HEK293 (cell line): ENCODE measurements around the gene DCUN1D2.

Source experiments
- CTCF ChIA-PET: fragments of 350-600 bp; formaldehyde crosslinking; extraction: SDS; loops from one replicate; lab custom pipeline; 2021; ENCODE audit warnings: antibody characterized with exemption; lab: Yijun Ruan, JAX
- POLR2A ChIA-PET: fragments of 300-600 bp; formaldehyde crosslinking; extraction: SDS; loops from one replicate; lab custom pipeline; 2020; ENCODE audit warnings: antibody characterized with exemption, inconsistent platforms; lab: Yijun Ruan, JAX
- H3K27ac ChIP-seq: fragments of 200-500 bp; sonication (Bioruptor generic); 2 replicates; pipeline ENCODE4 v1.5.1; 2014; ENCODE audit warnings: low read depth, low read length, control low read depth, inconsistent platforms; ENCODE audit errors: extremely low read depth
- H3K36me3 ChIP-seq, 2 experiments: fragments of 200-500 bp in 1 of 2; sonication (Bioruptor generic) in 1 of 2; 1 replicate in 1 of 2; 2 replicates in 1 of 2; pipeline ENCODE4 v1.5.1; 2014 to 2017; ENCODE audit warnings: inconsistent platforms in 2 of 2, low read length in 2 of 2; ENCODE audit not compliant: control insufficient read depth in 2 of 2, insufficient read depth in 1 of 2
- H3K4me1 ChIP-seq: fragments of 200-500 bp; sonication (Bioruptor generic); 2 replicates; pipeline ENCODE4 v1.5.1; 2014; ENCODE audit warnings: mild to moderate bottlenecking, low read length, inconsistent platforms; ENCODE audit not compliant: control insufficient read depth, insufficient read depth
- H3K4me3 ChIP-seq: 2 replicates; pipeline ENCODE4 v1.5.1; 2011; ENCODE audit warnings: low read depth, mild to moderate bottlenecking, control low read depth, low read length, moderate library complexity
- H3K9me3 ChIP-seq: fragments of 200-500 bp; sonication (Bioruptor generic); 2 replicates; pipeline ENCODE4 v1.5.1; 2014; ENCODE audit warnings: low read depth, low read length, inconsistent platforms; ENCODE audit not compliant: control insufficient read depth, insufficient read depth
- ATF2 ChIP-seq: fragments of 450-650 bp; formaldehyde crosslinking; IDR thresholded peaks from 2 replicates; pipeline ENCODE4 v1.5.1; 2016; ENCODE audit warnings: missing biosample characterization, missing genetic modification characterization, low read depth
- BCL11A ChIP-seq: fragments of 450-650 bp; formaldehyde crosslinking; IDR thresholded peaks from 2 replicates; pipeline ENCODE4 v1.5.1; 2016; ENCODE audit warnings: low read depth, missing biosample characterization, missing genetic modification characterization
- KLF7 ChIP-seq: fragments of 450-650 bp; formaldehyde crosslinking; IDR thresholded peaks from 2 replicates; pipeline ENCODE4 v1.5.1; 2016; ENCODE audit warnings: missing biosample characterization, missing genetic modification characterization, borderline replicate concordance
- OSR2 ChIP-seq: fragments of 450-650 bp; formaldehyde crosslinking; IDR thresholded peaks from 2 replicates; pipeline ENCODE4 v1.5.1; 2016; ENCODE audit warnings: missing biosample characterization, missing genetic modification characterization
- PBX3 ChIP-seq: sonication (generic); formaldehyde crosslinking; IDR thresholded peaks from 2 replicates; pipeline ENCODE4 v1.8.1; 2022; ENCODE audit warnings: mild to moderate bottlenecking, moderate library complexity, missing genetic modification reagents
- REPIN1 ChIP-seq: fragments of 450-650 bp; formaldehyde crosslinking; IDR thresholded peaks from 2 replicates; pipeline ENCODE4 v1.5.1; 2017; ENCODE audit warnings: missing biosample characterization, missing genetic modification characterization, low read depth
- YY1 ChIP-seq: fragments of 450-650 bp; formaldehyde crosslinking; IDR thresholded peaks from 2 replicates; pipeline ENCODE4 v1.5.1; 2018; ENCODE audit warnings: missing biosample characterization, missing genetic modification characterization
- ZBTB17 ChIP-seq: fragments of 450-650 bp; formaldehyde crosslinking; IDR thresholded peaks from 2 replicates; pipeline ENCODE4 v1.5.1; 2016; ENCODE audit warnings: missing biosample characterization, missing genetic modification characterization
- ZBTB49 ChIP-seq: fragments of 450-650 bp; formaldehyde crosslinking; IDR thresholded peaks from 2 replicates; pipeline ENCODE4 v1.5.1; 2016; ENCODE audit warnings: missing biosample characterization, missing genetic modification characterization, low read depth
- ZFP37 ChIP-seq: fragments of 450-650 bp; formaldehyde crosslinking; IDR thresholded peaks from 2 replicates; pipeline ENCODE4 v1.5.1; 2016; ENCODE audit warnings: missing biosample characterization, missing genetic modification characterization
- ZNF112 ChIP-seq: fragments of 450-650 bp; formaldehyde crosslinking; IDR thresholded peaks from 2 replicates; pipeline ENCODE4 v1.5.0; 2017; ENCODE audit warnings: missing biosample characterization, missing genetic modification characterization
- ZNF121 ChIP-seq: fragments of 450-650 bp; formaldehyde crosslinking; IDR thresholded peaks from 2 replicates; pipeline ENCODE4 v1.5.1; 2016; ENCODE audit warnings: missing biosample characterization, missing genetic modification characterization
- ZNF175 ChIP-seq: fragments of 450-650 bp; formaldehyde crosslinking; IDR thresholded peaks from 2 replicates; pipeline ENCODE4 v1.5.1; 2016; ENCODE audit warnings: missing biosample characterization, missing genetic modification characterization
- ZNF18 ChIP-seq: fragments of 450-650 bp; formaldehyde crosslinking; IDR thresholded peaks from 2 replicates; pipeline ENCODE4 v1.5.1; 2016; ENCODE audit warnings: missing biosample characterization, missing genetic modification characterization
- ZNF211 ChIP-seq: fragments of 450-650 bp; formaldehyde crosslinking; IDR thresholded peaks from 2 replicates; pipeline ENCODE4 v1.5.1; 2016; ENCODE audit warnings: low read depth, missing biosample characterization, missing genetic modification characterization
- ZNF354C ChIP-seq: fragments of 450-650 bp; formaldehyde crosslinking; IDR thresholded peaks from 2 replicates; pipeline ENCODE4 v1.5.1; 2016; ENCODE audit warnings: missing biosample characterization, missing genetic modification characterization, low read depth, borderline replicate concordance
- ZNF404 ChIP-seq: fragments of 450-650 bp; formaldehyde crosslinking; IDR thresholded peaks from 2 replicates; pipeline ENCODE4 v1.5.1; 2017; ENCODE audit warnings: missing biosample characterization, missing genetic modification characterization
- ZNF433 ChIP-seq: fragments of 450-650 bp; formaldehyde crosslinking; IDR thresholded peaks from 2 replicates; pipeline ENCODE4 v1.5.1; 2016; ENCODE audit warnings: missing biosample characterization, missing genetic modification characterization, low read depth
- ZNF473 ChIP-seq: fragments of 450-650 bp; formaldehyde crosslinking; IDR thresholded peaks from 2 replicates; pipeline ENCODE4 v1.5.1; 2017; ENCODE audit warnings: missing biosample characterization, missing genetic modification characterization
- ZNF518A ChIP-seq: fragments of 450-650 bp; formaldehyde crosslinking; conservative IDR thresholded peaks from 2 replicates; pipeline ENCODE4 v1.5.1; 2016; ENCODE audit warnings: low read depth, missing biosample characterization, missing genetic modification characterization
- ZNF544 ChIP-seq: fragments of 450-650 bp; formaldehyde crosslinking; IDR thresholded peaks from 2 replicates; pipeline ENCODE4 v1.5.0; 2017; ENCODE audit warnings: missing biosample characterization, missing genetic modification characterization
- ZNF558 ChIP-seq: fragments of 450-650 bp; formaldehyde crosslinking; IDR thresholded peaks from 2 replicates; pipeline ENCODE4 v1.5.1; 2016; ENCODE audit warnings: missing biosample characterization, missing genetic modification characterization
- ZNF670 ChIP-seq: fragments of 450-650 bp; formaldehyde crosslinking; IDR thresholded peaks from 2 replicates; pipeline ENCODE4 v1.5.1; 2016; ENCODE audit warnings: missing biosample characterization, missing genetic modification characterization, low read depth
- ZNF777 ChIP-seq: fragments of 450-650 bp; formaldehyde crosslinking; IDR thresholded peaks from 2 replicates; pipeline ENCODE4 v1.5.1; 2017; ENCODE audit warnings: missing biosample characterization, missing genetic modification characterization, borderline replicate concordance
- ZNF791 ChIP-seq: fragments of 450-650 bp; formaldehyde crosslinking; IDR thresholded peaks from 2 replicates; pipeline ENCODE4 v1.5.1; 2016; ENCODE audit warnings: missing biosample characterization, missing genetic modification characterization
- ZSCAN23 ChIP-seq: fragments of 450-650 bp; formaldehyde crosslinking; IDR thresholded peaks from 2 replicates; pipeline ENCODE4 v1.5.1; 2016; ENCODE audit warnings: missing biosample characterization, missing genetic modification characterization

Gene DCUN1D2

GRCh38 chr13:113488283-113488682 is 2.2 kb downstream of the DCUN1D2 start:
- ChIA-PET POLR2A (interaction anchor here (0.7 kb wide), 1 partner anchor 9 kb away, joined by 3 read pairs; no protein-coding TSS in a partner anchor), CTCF (interaction anchor here (1.5 to 1.7 kb wide), 2 partner anchors 15 to 34 kb away, joined by 3 to 4 read pairs; no protein-coding TSS in a partner anchor)
- Histone ChIP-seq H3K4me3 (no peak overlapping the region), H3K27ac (no peak overlapping the region), H3K9me3 (no peaks in the 10 kb centered on the region), H3K4me1 (peaks cover 12% of the 10 kb centered on the region), H3K36me3 (peaks cover 0 to 4% of the 10 kb centered on the region in 2 experiments; a peak in 1 of 3 replicates)
- TF ChIP-seq ZNF544 (tag by site-specific recombination) (no peak), ZNF404 (tag by site-specific recombination) (no peak), ZNF558 (no peak), ZNF670 (tag by site-specific recombination) (no peak), ZFP37 (no peak), ZNF433 (tag by site-specific recombination) (no peak), OSR2 (tag by site-specific recombination) (no peak), ZNF791 (tag by site-specific recombination) (no peak), ATF2 (tag by site-specific recombination) (no peak), ZNF18 (no peak), ZNF121 (tag by site-specific recombination) (no peak), REPIN1 (tag by site-specific recombination) (no peak), ZNF777 (tag by site-specific recombination) (no peak), BCL11A (tag by site-specific recombination) (no peak), KLF7 (no peak), ZNF175 (tag by site-specific recombination) (no peak), ZBTB17 (tag by site-specific recombination) (no peak), PBX3 (CRISPR knock-in tag) (no peak)

GRCh38 chr13:113486698-113487097 is 3.8 kb downstream of the DCUN1D2 start:
- ChIA-PET CTCF (no interaction called here), POLR2A (no interaction called here)
- Histone ChIP-seq H3K36me3 (peaks cover 0 to 4% of the 10 kb centered on the region in 2 experiments; a peak in 1 of 3 replicates), H3K27ac (no peak overlapping the region), H3K9me3 (no peaks in the 10 kb centered on the region), H3K4me1 (peaks cover 8% of the 10 kb centered on the region), H3K4me3 (no peak overlapping the region)
- no peak for TF ChIP-seq ZNF354C (tag by site-specific recombination)
- TF ChIP-seq ZNF112 (tag by site-specific recombination): no peak
- no peak for TF ChIP-seq ZNF175 (tag by site-specific recombination)
- no peak for TF ChIP-seq YY1 (tag by site-specific recombination)
- TF ChIP-seq ZBTB49 (tag by site-specific recombination): no peak
- no peak for TF ChIP-seq ZNF211
- TF ChIP-seq ZNF473 (tag by site-specific recombination): no peak
- no peak for TF ChIP-seq ZNF518A (tag by site-specific recombination)
- TF ChIP-seq ZSCAN23 (tag by site-specific recombination): no peak
